Measurements from ENCODE around the gene TMEM201.

Gene TMEM201

GRCh38 chr1:9586147-9586766 is 2.5 kb upstream of the TMEM201 start:
- Histone ChIP-seq H3K4me3 (ENCODE audit: low read depth, low read length) (no peak overlapping the region), H3K9me3 (ENCODE audit: control insufficient read depth, insufficient read depth, low read length) (no peaks in the 10 kb centered on the region), H3K4me1 (ENCODE audit: control insufficient read depth, insufficient read depth, low read length) (peaks cover 4% of the 10 kb centered on the region), H3K36me3 (ENCODE audit: control insufficient read depth, insufficient read depth, low read length) (no peaks in the 10 kb centered on the region), H3K9ac (ENCODE audit: low read depth, low read length) (no peak overlapping the region), H3K27me3 (ENCODE audit: control insufficient read depth, insufficient read depth, low read length) (peaks cover 2% of the 10 kb centered on the region)

GRCh38 chr1:9589144-9589718 is 520 bp downstream of the TMEM201 start:
- peaks cover 2% of the 10 kb centered on the region for H3K27me3 ChIP-seq (ENCODE audit: control insufficient read depth, insufficient read depth, low read length)
- peaks cover 14% of the 10 kb centered on the region for H3K4me1 ChIP-seq (ENCODE audit: control insufficient read depth, insufficient read depth, low read length)
- H3K9ac ChIP-seq (ENCODE audit: low read depth, low read length): peak overlapping the region; percentile 79
- H3K36me3 ChIP-seq (ENCODE audit: control insufficient read depth, insufficient read depth, low read length): no peaks in the 10 kb centered on the region
- H3K9me3 ChIP-seq (ENCODE audit: control insufficient read depth, insufficient read depth, low read length): no peaks in the 10 kb centered on the region
- peak overlapping the region; percentile 79 for H3K4me3 ChIP-seq (ENCODE audit: low read depth, low read length)

- no peaks in the 10 kb centered on the region for H3K36me3 ChIP-seq (ENCODE audit: control insufficient read depth, insufficient read depth, low read length)
- H3K9me3 ChIP-seq (ENCODE audit: control insufficient read depth, insufficient read depth, low read length): no peaks in the 10 kb centered on the region
- H3K9ac ChIP-seq (ENCODE audit: low read depth, low read length): peak overlapping the region; percentile 79
- H3K4me3 ChIP-seq (ENCODE audit: low read depth, low read length): peak overlapping the region; percentile 79
- peaks cover 2% of the 10 kb centered on the region for H3K27me3 ChIP-seq (ENCODE audit: control insufficient read depth, insufficient read depth, low read length)
- H3K4me1 ChIP-seq (ENCODE audit: control insufficient read depth, insufficient read depth, low read length): peaks cover 14% of the 10 kb centered on the region
Measured at GRCh38 chr1:9589719-9590157, 1.0 kb downstream of the TMEM201 start.

- H3K4me3 ChIP-seq (ENCODE audit: low read depth, low read length): peak overlapping the region; percentile 79
- H3K4me1 ChIP-seq (ENCODE audit: control insufficient read depth, insufficient read depth, low read length): peaks cover 14% of the 10 kb centered on the region
- peaks cover 2% of the 10 kb centered on the region for H3K27me3 ChIP-seq (ENCODE audit: control insufficient read depth, insufficient read depth, low read length)
- no peak overlapping the region for H3K9ac ChIP-seq (ENCODE audit: low read depth, low read length)
- H3K36me3 ChIP-seq (ENCODE audit: control insufficient read depth, insufficient read depth, low read length): no peaks in the 10 kb centered on the region
- H3K9me3 ChIP-seq (ENCODE audit: control insufficient read depth, insufficient read depth, low read length): no peaks in the 10 kb centered on the region
Measured at GRCh38 chr1:9590201-9590600, 1.5 kb downstream of the TMEM201 start.

GRCh38 chr1:9590945-9591668 is 2.4 kb downstream of the TMEM201 start:
- Histone ChIP-seq H3K9ac (ENCODE audit: low read depth, low read length) (peak overlapping the region; percentile 5), H3K4me3 (ENCODE audit: low read depth, low read length) (peak overlapping the region; percentile 13), H3K36me3 (ENCODE audit: control insufficient read depth, insufficient read depth, low read length) (no peaks in the 10 kb centered on the region), H3K27me3 (ENCODE audit: control insufficient read depth, insufficient read depth, low read length) (peaks cover 2% of the 10 kb centered on the region), H3K9me3 (ENCODE audit: control insufficient read depth, insufficient read depth, low read length) (no peaks in the 10 kb centered on the region), H3K4me1 (ENCODE audit: control insufficient read depth, insufficient read depth, low read length) (peaks cover 14% of the 10 kb centered on the region)

- Histone ChIP-seq H3K36me3 (ENCODE audit: control insufficient read depth, insufficient read depth, low read length) (peaks cover 3% of the 10 kb centered on the region), H3K4me1 (ENCODE audit: control insufficient read depth, insufficient read depth, low read length) (peaks cover 14% of the 10 kb centered on the region), H3K9me3 (ENCODE audit: control insufficient read depth, insufficient read depth, low read length) (no peaks in the 10 kb centered on the region), H3K27me3 (ENCODE audit: control insufficient read depth, insufficient read depth, low read length) (peaks cover 2% of the 10 kb centered on the region), H3K4me3 (ENCODE audit: low read depth, low read length) (no peak overlapping the region), H3K9ac (ENCODE audit: low read depth, low read length) (no peak overlapping the region)
Measured at GRCh38 chr1:9591669-9592509, 3.2 kb downstream of the TMEM201 start.

- H3K36me3 ChIP-seq (ENCODE audit: control insufficient read depth, insufficient read depth, low read length): peaks cover 10% of the 10 kb centered on the region
- no peak overlapping the region for H3K4me3 ChIP-seq (ENCODE audit: low read depth, low read length)
- peaks cover 14% of the 10 kb centered on the region for H3K4me1 ChIP-seq (ENCODE audit: control insufficient read depth, insufficient read depth, low read length)
- no peak overlapping the region for H3K9ac ChIP-seq (ENCODE audit: low read depth, low read length)
- H3K9me3 ChIP-seq (ENCODE audit: control insufficient read depth, insufficient read depth, low read length): no peaks in the 10 kb centered on the region
- peaks cover 2% of the 10 kb centered on the region for H3K27me3 ChIP-seq (ENCODE audit: control insufficient read depth, insufficient read depth, low read length)
Measured at GRCh38 chr1:9592510-9593075, 3.9 kb downstream of the TMEM201 start.

- H3K27me3 ChIP-seq (ENCODE audit: control insufficient read depth, insufficient read depth, low read length): peaks cover 2% of the 10 kb centered on the region
- no peaks in the 10 kb centered on the region for H3K9me3 ChIP-seq (ENCODE audit: control insufficient read depth, insufficient read depth, low read length)
- peaks cover 14% of the 10 kb centered on the region for H3K36me3 ChIP-seq (ENCODE audit: control insufficient read depth, insufficient read depth, low read length)
- H3K9ac ChIP-seq (ENCODE audit: low read depth, low read length): no peak overlapping the region
- H3K4me1 ChIP-seq (ENCODE audit: control insufficient read depth, insufficient read depth, low read length): peaks cover 14% of the 10 kb centered on the region
- H3K4me3 ChIP-seq (ENCODE audit: low read depth, low read length): no peak overlapping the region
Measured at GRCh38 chr1:9593147-9593491, 4.4 kb downstream of the TMEM201 start.

- H3K27me3 ChIP-seq (ENCODE audit: control insufficient read depth, insufficient read depth, low read length): peaks cover 2% of the 10 kb centered on the region
- peaks cover 17% of the 10 kb centered on the region for H3K36me3 ChIP-seq (ENCODE audit: control insufficient read depth, insufficient read depth, low read length)
- H3K4me3 ChIP-seq (ENCODE audit: low read depth, low read length): no peak overlapping the region
- H3K9ac ChIP-seq (ENCODE audit: low read depth, low read length): peak overlapping the region; percentile 24
- no peaks in the 10 kb centered on the region for H3K9me3 ChIP-seq (ENCODE audit: control insufficient read depth, insufficient read depth, low read length)
- peaks cover 14% of the 10 kb centered on the region for H3K4me1 ChIP-seq (ENCODE audit: control insufficient read depth, insufficient read depth, low read length)
Measured at GRCh38 chr1:9593492-9594465, 5.1 kb downstream of the TMEM201 start.

- Histone ChIP-seq H3K27me3 (ENCODE audit: control insufficient read depth, insufficient read depth, low read length) (peaks cover under 1% of the 10 kb centered on the region), H3K36me3 (ENCODE audit: control insufficient read depth, insufficient read depth, low read length) (peaks cover 17% of the 10 kb centered on the region), H3K9ac (ENCODE audit: low read depth, low read length) (no peak overlapping the region), H3K4me1 (ENCODE audit: control insufficient read depth, insufficient read depth, low read length) (peaks cover 14% of the 10 kb centered on the region), H3K4me3 (ENCODE audit: low read depth, low read length) (no peak overlapping the region), H3K9me3 (ENCODE audit: control insufficient read depth, insufficient read depth, low read length) (no peaks in the 10 kb centered on the region)
Measured at GRCh38 chr1:9594471-9595155, 5.9 kb downstream of the TMEM201 start.

Data from iPS-15b (cell line).